ENCODE data around the gene CLASP1. TPM values are rescaled to one million over a fixed set of nuclear protein-coding genes. Genes with fewer than 3 reads are reported as not detected.

Gene CLASP1
- total and polyA plus RNA-seq, 2 experiments from 2014 or later = 20.1 to 37.4 TPM

GRCh38 chr2:121293450-121294325 is 355.6 kb downstream of the CLASP1 start:
- H3K4me1 ChIP-seq (ENCODE audit: insufficient read depth) = no peaks in the 10 kb centered on the region
- H2AFZ ChIP-seq = no peak overlapping the region
- no peak overlapping the region for H3K9ac ChIP-seq
- no peak for DNase-seq
- peaks cover 13% of the 10 kb centered on the region for H3K27me3 ChIP-seq (replicated peaks; ENCODE audit: insufficient read depth)
- no peaks in the 10 kb centered on the region for H4K20me1 ChIP-seq (ENCODE audit: insufficient read depth)
- H3K4me2 ChIP-seq (ENCODE audit: unreplicated experiment) = no peak overlapping the region
- H3K9me3 ChIP-seq (ENCODE audit: low read depth) = no peaks in the 10 kb centered on the region
- in situ Hi-C loops (cut with MboI) = no loop called here
- WGBS, 2 experiments (ENCODE audit: low coverage in 1 of 2, low lambda C conversion rate in 2 of 2, missing lambda C conversion rate in 2 of 2) = 40 to 44% methylated on average over 14 of the region's 14 CpGs
- no peak overlapping the region for H3K27ac ChIP-seq
- no peaks in the 10 kb centered on the region for H3K79me2 ChIP-seq (ENCODE audit: insufficient read depth)
- no peaks in the 10 kb centered on the region for H3K9me2 ChIP-seq (ENCODE audit: insufficient read depth)
- TF ChIP-seq EZH2phosphoT487 (IDR thresholded peaks at IDR 0.05; ENCODE audit: insufficient read depth, low read depth) (no peak), EZH2 (IDR thresholded peaks at IDR 0.05; ENCODE audit: insufficient read depth, poor library complexity, severe bottlenecking) (no peak)
- H3K4me3 ChIP-seq = no peak overlapping the region
- no peaks in the 10 kb centered on the region for H3F3A ChIP-seq (ENCODE audit: insufficient read depth)
- no peaks in the 10 kb centered on the region for H3K36me3 ChIP-seq (ENCODE audit: low read depth)

GRCh38 chr2:121291251-121291580 is 358.0 kb downstream of the CLASP1 start:
- Histone ChIP-seq H3K9ac (no peak overlapping the region), H2AFZ (no peak overlapping the region), H3K36me3 (ENCODE audit: low read depth) (no peaks in the 10 kb centered on the region), H3K4me3 (no peak overlapping the region), H3K79me2 (ENCODE audit: insufficient read depth) (no peaks in the 10 kb centered on the region), H3K27me3 (replicated peaks; ENCODE audit: insufficient read depth) (peaks cover 18% of the 10 kb centered on the region), H3K4me1 (ENCODE audit: insufficient read depth) (no peaks in the 10 kb centered on the region), H3K27ac (no peak overlapping the region), H3F3A (ENCODE audit: insufficient read depth) (no peaks in the 10 kb centered on the region), H3K9me2 (ENCODE audit: insufficient read depth) (no peaks in the 10 kb centered on the region), H4K20me1 (ENCODE audit: insufficient read depth) (no peaks in the 10 kb centered on the region), H3K4me2 (ENCODE audit: unreplicated experiment) (no peak overlapping the region), H3K9me3 (ENCODE audit: low read depth) (no peaks in the 10 kb centered on the region)
- DNase-seq = no peak
- WGBS, 2 experiments (ENCODE audit: low coverage in 1 of 2, low lambda C conversion rate in 2 of 2, missing lambda C conversion rate in 2 of 2) = 67 to 71% methylated on average over 5 of the region's 5 CpGs
- in situ Hi-C loops (cut with MboI) = no loop called here
- TF ChIP-seq EZH2 (IDR thresholded peaks at IDR 0.05; ENCODE audit: insufficient read depth, poor library complexity, severe bottlenecking) (no peak), EZH2phosphoT487 (IDR thresholded peaks at IDR 0.05; ENCODE audit: insufficient read depth, low read depth) (no peak)

DNA sequence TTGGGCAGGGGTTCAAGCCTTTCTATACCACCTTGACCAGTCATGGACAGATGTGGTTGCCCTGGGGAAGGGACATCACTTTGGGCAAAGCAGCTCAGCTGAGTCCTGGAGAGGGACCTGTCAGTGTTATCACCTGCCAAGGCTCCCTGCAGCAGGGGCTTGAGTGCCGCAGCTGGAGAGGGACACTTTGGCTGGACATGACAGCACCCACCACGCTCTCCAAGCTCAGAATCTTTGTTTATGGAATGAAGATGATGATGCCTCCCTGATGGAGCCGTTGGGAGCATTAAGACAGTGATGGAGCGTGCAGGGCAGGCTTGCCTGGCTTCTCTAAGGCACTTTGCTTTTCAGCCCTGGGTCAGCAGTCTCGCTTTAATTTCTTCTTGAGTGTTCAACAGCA is 360.0 kb downstream of the CLASP1 start:
- 44% methylated on average over 5 of the region's 5 CpGs for WGBS, 2 experiments (ENCODE audit: low coverage in 1 of 2, low lambda C conversion rate in 2 of 2, missing lambda C conversion rate in 2 of 2)
- TF ChIP-seq EZH2phosphoT487 (IDR thresholded peaks at IDR 0.05; ENCODE audit: insufficient read depth, low read depth) (no peak), EZH2 (IDR thresholded peaks at IDR 0.05; ENCODE audit: insufficient read depth, poor library complexity, severe bottlenecking) (no peak)
- in situ Hi-C loops (cut with MboI) = no loop called here

GRCh38 chr2:121288454-121289231 is 360.6 kb downstream of the CLASP1 start:
- Histone ChIP-seq H3K27me3 (replicated peaks; ENCODE audit: insufficient read depth) (peaks cover 35% of the 10 kb centered on the region), H3K79me2 (ENCODE audit: insufficient read depth) (no peaks in the 10 kb centered on the region)
- no peak for TF ChIP-seq EZH2 (IDR thresholded peaks at IDR 0.05; ENCODE audit: insufficient read depth, poor library complexity, severe bottlenecking)
- TF ChIP-seq EZH2phosphoT487 (IDR thresholded peaks at IDR 0.05; ENCODE audit: insufficient read depth, low read depth) = no peak

More for the DNA sequence above, 360.0 kb downstream of the CLASP1 start:
- H3K79me2 ChIP-seq (ENCODE audit: insufficient read depth) = no peaks in the 10 kb centered on the region
- H3K4me1 ChIP-seq (ENCODE audit: insufficient read depth) = no peaks in the 10 kb centered on the region
- no peaks in the 10 kb centered on the region for H3K9me3 ChIP-seq (ENCODE audit: low read depth)
- no peak overlapping the region for H3K4me2 ChIP-seq (ENCODE audit: unreplicated experiment)
- no peak overlapping the region for H3K4me3 ChIP-seq
- H3K27me3 ChIP-seq (replicated peaks; ENCODE audit: insufficient read depth) = peaks cover 30% of the 10 kb centered on the region
- no peaks in the 10 kb centered on the region for H3K9me2 ChIP-seq (ENCODE audit: insufficient read depth)
- no peak overlapping the region for H2AFZ ChIP-seq
- no peaks in the 10 kb centered on the region for H3K36me3 ChIP-seq (ENCODE audit: low read depth)
- no peak for DNase-seq
- no peaks in the 10 kb centered on the region for H4K20me1 ChIP-seq (ENCODE audit: insufficient read depth)
- H3F3A ChIP-seq (ENCODE audit: insufficient read depth) = no peaks in the 10 kb centered on the region
- H3K9ac ChIP-seq = no peak overlapping the region
- H3K27ac ChIP-seq = no peak overlapping the region

More at GRCh38 chr2:121288454-121289231, 360.6 kb downstream of the CLASP1 start:
- H2AFZ ChIP-seq = no peak overlapping the region
- no peaks in the 10 kb centered on the region for H3K9me2 ChIP-seq (ENCODE audit: insufficient read depth)
- 66 to 67% methylated on average over 12 of the region's 12 CpGs for WGBS, 2 experiments (ENCODE audit: low coverage in 1 of 2, low lambda C conversion rate in 2 of 2, missing lambda C conversion rate in 2 of 2)
- no peaks in the 10 kb centered on the region for H3F3A ChIP-seq (ENCODE audit: insufficient read depth)
- no peaks in the 10 kb centered on the region for H3K36me3 ChIP-seq (ENCODE audit: low read depth)
- no peak overlapping the region for H3K4me3 ChIP-seq
- in situ Hi-C loops (cut with MboI) = no loop called here
- DNase-seq = no peak
- H3K27ac ChIP-seq = no peak overlapping the region
- H4K20me1 ChIP-seq (ENCODE audit: insufficient read depth) = no peaks in the 10 kb centered on the region
- H3K4me1 ChIP-seq (ENCODE audit: insufficient read depth) = no peaks in the 10 kb centered on the region
- H3K4me2 ChIP-seq (ENCODE audit: unreplicated experiment) = no peak overlapping the region
- H3K9me3 ChIP-seq (ENCODE audit: low read depth) = no peaks in the 10 kb centered on the region
- H3K9ac ChIP-seq = no peak overlapping the region

All from GM23248 (cell line).